ENCODE measurements around the gene JMJD8. TPM values are rescaled to one million over a fixed set of nuclear protein-coding genes. Genes with fewer than 3 reads are reported as not detected.

JMJD8 gene
- total and polyA plus RNA-seq, 9 of the 15 experiments (the other 6 are each of a cell fraction or from before 2014, with no cell fraction given), result 1.2 to 50.6 (median 29.3) TPM

- TF ChIP-seq MTA3 (IDR thresholded peaks at IDR 0.05; ENCODE audit: borderline replicate concordance), result peak; percentile 29; the same call in 1 of the 2 replicates
- TF ChIP-seq RFX7 (CRISPR knock-in tag; IDR thresholded peaks at IDR 0.05), result no peak
Observed at GRCh38 chr16:661184-661821, 22.8 kb downstream of the JMJD8 start (continued).

- Histone ChIP-seq H2AFZ (ENCODE audit: low read depth, low read length) (peak overlapping the region; percentile 95), H3K4me3 (peak overlapping the region; percentile 20; the same call in 1 of the 2 replicates), H3K79me2 (ENCODE audit: control insufficient read depth, insufficient read depth, low read length) (no peaks in the 10 kb centered on the region; the same call in 2 of the 3 replicates), H4K20me1 (replicated peaks; ENCODE audit: control insufficient read depth, insufficient read depth, low read length) (no peaks in the 10 kb centered on the region), H3K27ac (ENCODE audit: extremely low read depth, low read depth, low read length) (peak overlapping the region; percentile 66; the same call in 2 of the 3 replicates), H3K9me3 (replicated peaks; ENCODE audit: control insufficient read depth, insufficient read depth, low read depth, low read length) (no peaks in the 10 kb centered on the region), H3K4me2 (ENCODE audit: insufficient read depth, low read length) (peak overlapping the region; percentile 78), H3K9me1 (ENCODE audit: control insufficient read depth, insufficient read depth, low read length) (no peaks in the 10 kb centered on the region), H3K27me3 (ENCODE audit: control insufficient read depth in 2 of 2, insufficient read depth in 2 of 2, low read length in 2 of 2) (no peaks in the 10 kb centered on the region), H3K36me3 (ENCODE audit: control insufficient read depth, insufficient read depth, low read length) (no peaks in the 10 kb centered on the region), H3K4me1 (replicated peaks in 1 of 2; ENCODE audit: control insufficient read depth in 2 of 2, insufficient read depth in 2 of 2, low read length in 2 of 2) (peaks cover 2 to 92% of the 10 kb centered on the region in 2 experiments; a peak in 4 of 5 replicates), H3K9ac (ENCODE audit: insufficient read depth in 1 of 2, low read depth in 2 of 2, low read length in 2 of 2) (peak overlapping the region; percentile 70 to 95; a peak in 3 of 4 replicates)
- ChIA-PET POLR2A (interaction anchor here (0.6 kb wide), 3 partner anchors 10 to 82 kb away, joined by 3 to 5 read pairs (median 3); no protein-coding TSS in a partner anchor), CTCF (ENCODE audit: low intra/inter-chr PET ratio) (interaction anchor here (0.6 to 1.9 kb wide), 2 partner anchors 82 to 503 kb away, joined by 3 to 8 read pairs; no protein-coding TSS in a partner anchor)
- intact Hi-C loops (cut with micrococcal nuclease), result loop anchor here (2.0 to 10.0 kb wide), 2 partner anchors 72 to 266 kb away; partner anchors contain the start of gene NME4
- ATAC-seq (peak; percentile 99), FAIRE-seq (peak; percentile 95), DNase-seq (ENCODE audit: extremely low read depth in 1 of 4, low spot score in 3 of 4) (peak; percentile 95 to 98 (median 97))
- in situ Hi-C loops (cut with MboI), result no loop called here
- BruUV-seq (replicated peaks), result no TSS peak
- WGBS (ENCODE audit: insufficient coverage, low coverage, missing lambda C conversion rate), result 13% methylated on average over 28 of the region's 43 CpGs
- TF ChIP-seq SMARCA4 (IDR thresholded peaks at IDR 0.05) (0 out of 2 replicates have a peak, but pooled peaks have one; percentile 34), HMGN3 (IDR thresholded peaks at IDR 0.05; ENCODE audit: borderline replicate concordance, extremely low read depth, insufficient read length, low read depth, low read length) (peak; percentile 54), ZNF263 (CRISPR knock-in tag; IDR thresholded peaks at IDR 0.05; ENCODE audit: borderline replicate concordance) (peak; percentile 21; the same call in 1 of the 2 replicates), ESRRA (IDR thresholded peaks at IDR 0.05; ENCODE audit: borderline replicate concordance, low read depth) (peak; percentile 12; the same call in 1 of the 2 replicates), NFIC (IDR thresholded peaks at IDR 0.05) (peak; percentile 82), ARID1B (IDR thresholded peaks at IDR 0.05) (no peak), ETV1 (tag; conservative IDR thresholded peaks at IDR 0.05; ENCODE audit: low read depth) (no peak), HCFC1 (IDR thresholded peaks at IDR 0.05; ENCODE audit: low read depth, low read length) (peak; percentile 49), TBP (optimal IDR thresholded peaks at IDR 0.05; ENCODE audit: low read depth, low read length) (peak; percentile 73), CXXC5 (CRISPR knock-in tag; IDR thresholded peaks at IDR 0.05) (peak; percentile 47), SOX6 (IDR thresholded peaks at IDR 0.05) (no peak), ETS1 (conservative IDR thresholded peaks at IDR 0.05; ENCODE audit: control insufficient read depth, low read depth, low read length) (peak; percentile 51; the same call in 1 of the 2 replicates)
Observed at GRCh38 chr16:660459-661183, 23.5 kb downstream of the JMJD8 start.

Measured in K562 (cell line).